Esophagus squamous epithelium (tissue), 4 donors: ENCODE data around the gene PRKN.

Source experiments
- CTCF ChIP-seq, 6 experiments: fragments of 450-650 bp in 4 of 6; fragments of 200-600 bp in 2 of 6; sonication (generic) in 2 of 6; IDR thresholded peaks; one replicate each; pipeline ENCODE4 v1.5.1; 2016 to 2019; ENCODE audit warnings: antibody characterized with exemption in 6 of 6, mild to moderate bottlenecking in 4 of 6, moderate library complexity in 4 of 6
- POLR2A ChIP-seq, 4 donors: fragments of 450-650 bp; IDR thresholded peaks; one replicate each; pipeline ENCODE4 v1.6.1; 2017; ENCODE audit warnings: antibody characterized with exemption in 4 of 4, mild to moderate bottlenecking in 4 of 4, moderate library complexity in 3 of 4

DNA sequence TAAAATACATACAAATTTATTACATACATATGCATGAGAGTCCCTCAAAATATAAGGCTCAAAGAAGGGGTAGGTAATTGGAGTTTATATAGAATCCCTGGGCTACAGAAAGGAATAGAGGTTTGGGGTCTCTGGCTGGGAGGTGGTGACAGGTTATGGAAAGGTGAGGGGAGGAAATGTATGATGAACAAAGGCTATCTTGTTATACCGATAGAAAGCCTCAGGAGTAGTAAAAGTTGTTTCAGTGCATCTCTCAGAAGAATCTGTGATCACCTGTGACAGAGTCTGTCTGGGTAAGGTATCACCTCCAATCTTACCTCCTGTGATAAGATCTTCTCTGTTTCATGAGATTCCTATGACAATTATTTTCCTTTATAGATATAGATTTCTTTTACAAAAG is 1200.8 kb downstream of the PRKN start:
- TF ChIP-seq CTCF (IDR thresholded peaks at IDR 0.05) = no peak
- no peak for TF ChIP-seq POLR2A (IDR thresholded peaks at IDR 0.05)
